IPS-11a (cell line): ENCODE data around the gene TMEM269.
"Not testable (repeated sequence)": the region's sequence is repeated elsewhere in the genome, so short reads cannot be mapped to it uniquely, and the experiment has no call there.

Experiments
- H3K4me3 ChIP-seq: one replicate; pipeline ENCODE4 v1.5.1; 2013; ENCODE audit warnings: low read depth, low read length, control low read depth

The TMEM269 gene

GRCh38 chr1:42773420-42773819, 11.4 kb upstream of the TMEM269 start:
- no peak overlapping the region for H3K4me3 ChIP-seq

- no peak overlapping the region for H3K4me3 ChIP-seq
These were observed 9.8 kb upstream of the TMEM269 start for GRCh38 chr1:42774928-42775526.

GRCh38 chr1:42776502-42776901, 8.3 kb upstream of the TMEM269 start:
- H3K4me3 ChIP-seq: no peak overlapping the region

- H3K4me3 ChIP-seq: no peak overlapping the region
These were observed 6.9 kb upstream of the TMEM269 start for GRCh38 chr1:42777852-42778251.

DNA sequence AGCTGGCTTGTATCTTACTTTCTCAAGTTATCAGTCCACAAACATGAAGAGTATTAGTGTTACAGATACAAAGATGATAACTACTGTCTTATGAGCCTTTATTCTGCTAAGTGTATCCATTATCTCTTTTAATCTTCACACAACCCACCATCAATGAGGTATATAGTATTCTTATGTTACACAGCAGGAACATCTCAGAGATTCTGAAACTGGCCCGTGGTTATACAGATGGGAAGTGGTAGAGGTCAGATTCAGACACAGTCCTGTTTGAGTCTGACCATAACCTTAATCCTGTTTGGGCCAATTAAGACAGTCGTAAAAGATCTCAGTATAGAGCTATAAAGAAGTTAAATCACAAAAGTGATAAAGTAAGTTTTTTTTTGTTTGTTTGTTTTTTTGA, 5.1 kb upstream of the TMEM269 start:
- no peak overlapping the region for H3K4me3 ChIP-seq

GRCh38 chr1:42780176-42780575, 4.6 kb upstream of the TMEM269 start:
- H3K4me3 ChIP-seq: no peak overlapping the region

GRCh38 chr1:42783092-42783491, 1.7 kb upstream of the TMEM269 start:
- H3K4me3 ChIP-seq: no peak overlapping the region

DNA sequence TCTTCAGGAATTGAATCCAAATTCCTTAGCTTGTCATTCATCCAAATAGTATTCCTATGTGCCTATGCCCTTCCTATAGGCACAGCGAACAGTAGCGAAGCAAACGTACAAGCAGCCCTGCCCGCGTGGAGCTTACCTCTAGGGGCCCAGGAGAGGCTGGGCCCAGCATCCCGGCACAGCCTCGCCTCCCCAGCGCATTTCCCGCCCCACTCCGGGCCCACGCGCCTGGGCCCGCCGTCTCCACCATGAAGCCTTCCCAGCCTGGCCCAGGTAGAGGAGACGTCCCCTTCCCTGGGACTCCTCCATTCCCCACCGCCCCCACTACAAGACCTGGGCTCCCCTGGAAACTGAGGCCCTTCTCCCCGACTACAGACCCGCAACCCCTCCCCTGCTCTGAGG, 245 bp upstream of the TMEM269 start:
- no peak overlapping the region for H3K4me3 ChIP-seq

- H3K4me3 ChIP-seq: no peak overlapping the region
These were observed 1.3 kb downstream of the TMEM269 start for GRCh38 chr1:42786097-42786496.

DNA sequence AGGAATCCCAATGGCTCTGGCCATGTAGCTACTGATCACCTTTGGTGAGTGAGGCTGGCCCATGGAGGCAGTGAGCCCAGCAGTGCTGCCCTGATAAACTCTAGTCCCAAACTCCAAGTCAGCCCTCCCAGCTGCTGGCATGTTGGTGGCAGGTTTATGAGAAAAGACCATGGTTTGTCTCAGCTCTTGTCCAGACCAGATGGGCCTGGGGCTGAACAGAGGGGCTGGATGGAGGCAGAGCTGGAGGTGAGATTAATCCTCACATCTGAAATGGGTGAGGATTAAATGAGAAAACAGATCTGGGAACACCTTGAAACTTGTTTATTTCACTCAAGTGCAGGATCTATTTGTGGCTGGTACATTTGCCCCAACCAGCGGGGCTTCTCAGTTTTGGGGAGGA, 3.2 kb downstream of the TMEM269 start:
- no peak overlapping the region for H3K4me3 ChIP-seq

DNA sequence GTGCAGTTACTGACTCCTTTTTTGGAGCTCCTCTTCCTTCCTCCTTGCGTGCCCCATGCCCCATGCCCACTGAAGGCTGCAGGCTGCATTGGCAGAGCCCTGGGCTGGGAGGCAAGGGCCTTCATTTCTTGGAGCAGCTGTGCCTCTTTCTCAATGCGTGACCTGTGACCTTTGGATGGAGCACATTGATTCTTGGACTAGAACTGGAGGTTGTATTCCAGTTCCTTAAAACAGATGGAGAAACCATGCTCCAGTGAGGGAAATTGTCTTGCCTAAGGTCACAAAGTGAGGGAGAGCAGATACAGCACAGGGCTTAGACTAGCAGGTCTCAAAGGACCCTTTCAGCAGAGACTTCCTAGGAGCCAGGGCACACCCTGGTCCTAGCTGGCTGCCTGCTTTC, 9.0 kb downstream of the TMEM269 start:
- no peak overlapping the region for H3K4me3 ChIP-seq

GRCh38 chr1:42797414-42797813, 12.6 kb downstream of the TMEM269 start:
- no peak overlapping the region for H3K4me3 ChIP-seq

DNA sequence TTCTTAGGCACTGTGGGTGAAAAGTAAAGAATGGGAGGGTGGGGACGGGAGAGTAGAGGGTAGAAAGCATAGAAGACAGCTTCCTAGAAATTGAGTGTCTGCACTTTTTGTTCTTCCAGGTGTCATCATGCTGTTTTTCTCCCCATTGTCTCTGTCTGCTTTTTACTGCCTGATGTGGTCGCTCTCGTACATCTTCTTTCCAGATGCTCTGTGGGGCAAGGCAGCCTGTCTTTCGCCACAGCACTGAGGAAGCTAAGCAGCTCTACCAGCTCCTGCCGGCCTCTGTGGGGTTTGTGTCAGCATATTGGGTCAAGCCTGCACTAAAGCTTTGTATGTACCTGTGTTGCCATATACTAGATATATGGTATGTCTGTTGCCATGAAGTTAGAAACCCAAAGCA, 13.2 kb downstream of the TMEM269 start:
- H3K4me3 ChIP-seq: no peak overlapping the region

- no peak overlapping the region for H3K4me3 ChIP-seq
These were observed 17.2 kb downstream of the TMEM269 start for GRCh38 chr1:42801832-42802473.

DNA sequence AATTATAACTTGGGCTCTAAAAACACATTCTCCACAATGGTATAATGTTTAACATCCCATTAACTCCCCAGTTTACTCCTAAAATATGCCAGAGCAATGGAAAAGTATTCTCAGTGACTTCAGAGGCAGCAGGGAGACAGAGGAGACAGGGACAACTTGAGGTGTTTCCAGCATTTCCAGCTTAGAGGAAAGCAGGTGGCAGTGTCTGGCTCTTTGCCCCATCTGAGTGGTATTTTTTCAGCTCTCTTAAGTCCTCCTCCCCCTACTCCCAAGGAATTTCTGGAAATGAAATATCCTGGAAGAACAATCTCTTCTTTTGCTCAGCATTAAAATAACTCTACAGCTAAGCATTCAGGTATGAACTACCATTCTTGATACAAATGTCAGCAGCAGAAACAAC, 21.4 kb downstream of the TMEM269 start:
- H3K4me3 ChIP-seq: no peak overlapping the region

DNA sequence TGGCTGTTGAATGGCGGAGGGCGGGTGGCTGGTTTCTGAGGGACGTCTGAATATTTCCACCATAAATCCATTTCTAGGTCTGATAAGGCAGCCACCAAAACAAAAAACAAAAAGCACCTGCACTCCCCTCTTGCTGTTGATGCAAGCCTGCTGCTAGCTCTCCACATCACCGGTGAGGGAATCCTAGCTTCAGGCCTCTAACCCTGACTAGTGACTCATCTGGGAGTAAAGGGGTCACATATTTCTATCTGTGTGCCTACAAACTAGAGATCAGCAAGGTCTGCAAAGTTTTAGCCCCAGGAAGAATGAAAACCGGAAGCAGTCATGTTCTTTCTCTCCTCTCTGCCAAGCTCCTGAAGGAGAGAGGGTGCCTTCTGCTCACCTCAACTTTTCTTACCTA, 21.8 kb downstream of the TMEM269 start:
- H3K4me3 ChIP-seq: no peak overlapping the region

DNA sequence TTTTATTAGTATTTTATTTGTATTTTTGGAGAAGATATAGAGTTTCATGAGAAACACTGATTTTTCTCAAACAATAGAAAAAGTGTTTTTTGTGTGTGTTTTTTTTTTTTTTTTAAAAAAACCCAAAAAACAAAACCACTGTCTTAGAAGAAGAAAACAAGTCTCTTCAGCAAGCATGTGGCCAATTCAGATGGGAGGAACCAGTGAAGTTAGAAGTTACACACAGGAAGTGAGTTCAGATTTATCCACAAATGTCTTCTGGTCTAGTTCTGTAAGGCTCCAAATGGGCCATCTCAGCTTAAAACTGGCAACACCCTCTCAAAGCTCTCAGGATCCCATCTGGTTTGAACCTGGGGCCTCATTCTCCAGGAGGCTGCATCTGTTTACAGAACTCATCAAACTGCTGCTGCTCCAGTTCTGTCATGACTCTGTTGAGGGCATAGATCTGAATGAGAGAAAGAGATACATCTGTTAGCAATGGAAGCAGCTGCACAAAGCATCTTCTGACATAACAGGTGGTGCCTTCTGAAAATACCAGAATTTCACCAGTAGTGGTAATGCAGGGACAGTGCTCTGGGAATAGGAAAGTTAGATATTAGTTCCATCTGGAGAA, 22.4 kb downstream of the TMEM269 start:
- no peak overlapping the region for H3K4me3 ChIP-seq

- not testable (repeated sequence) for H3K4me3 ChIP-seq
These were observed 30.0 kb downstream of the TMEM269 start for GRCh38 chr1:42814815-42815214.

GRCh38 chr1:42815941-42816584, 31.3 kb downstream of the TMEM269 start:
- peak overlapping the region; percentile 81 for H3K4me3 ChIP-seq

DNA sequence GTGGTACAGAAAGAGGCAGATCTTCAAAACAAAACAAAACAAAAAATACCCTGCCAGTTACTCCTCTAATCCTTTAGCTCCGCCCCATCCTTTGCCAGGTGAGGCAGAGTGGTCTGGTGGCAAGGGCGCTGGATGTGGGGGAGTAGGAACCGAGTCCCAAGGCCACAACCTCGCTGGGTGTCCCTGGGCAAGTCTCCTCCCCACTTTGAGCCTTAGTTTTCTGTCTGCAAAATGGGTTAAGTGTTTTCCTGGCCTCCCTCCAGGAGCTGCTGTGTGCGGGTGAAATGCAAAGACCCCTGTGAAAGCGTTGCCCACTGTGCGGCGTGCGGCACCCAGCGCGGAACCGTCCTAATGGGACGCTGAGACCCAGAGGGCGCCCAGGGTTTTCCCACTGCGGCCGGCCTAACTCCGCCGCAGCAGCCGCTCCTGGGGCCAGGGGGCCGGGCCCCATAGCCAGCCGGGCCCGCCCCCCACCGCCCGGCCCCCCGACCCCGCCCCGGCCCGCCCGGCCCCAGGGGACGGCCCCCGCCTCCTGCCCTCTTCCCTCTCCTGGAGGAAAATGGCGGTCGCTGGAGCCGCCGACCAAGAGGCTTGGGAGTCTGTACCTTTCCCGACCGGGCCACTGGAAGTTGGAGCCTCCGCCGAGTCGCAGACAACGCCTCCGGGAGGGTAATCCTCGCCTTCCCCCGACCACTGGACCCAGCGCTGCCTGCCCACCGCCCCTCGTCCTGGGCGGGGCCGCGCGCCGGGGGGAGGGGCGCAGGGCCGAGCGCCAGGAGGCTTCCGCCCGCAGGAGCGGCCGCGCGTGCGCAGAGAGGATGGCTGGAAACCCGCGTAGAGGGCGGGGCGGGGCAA, 32.0 kb downstream of the TMEM269 start, which contains the start of the genes ERMAP and SVBP:
ERMAP (plus strand) TSS at position 538 of the 855 bp plus-strand sequence. CDS start 13,327 bp downstream, outside the sequence.
SVBP (minus strand) TSS at position 813 of the 855 bp plus-strand sequence. CDS start 853 bp downstream, outside the sequence.
- H3K4me3 ChIP-seq: peak within 1 kb of the TSS; percentile 81

GRCh38 chr1:42817440-42817767, 32.6 kb downstream of the TMEM269 start:
- H3K4me3 ChIP-seq: no peak overlapping the region
